Measurements from ENCODE around the gene CAVIN3.

Gene CAVIN3

DNA sequence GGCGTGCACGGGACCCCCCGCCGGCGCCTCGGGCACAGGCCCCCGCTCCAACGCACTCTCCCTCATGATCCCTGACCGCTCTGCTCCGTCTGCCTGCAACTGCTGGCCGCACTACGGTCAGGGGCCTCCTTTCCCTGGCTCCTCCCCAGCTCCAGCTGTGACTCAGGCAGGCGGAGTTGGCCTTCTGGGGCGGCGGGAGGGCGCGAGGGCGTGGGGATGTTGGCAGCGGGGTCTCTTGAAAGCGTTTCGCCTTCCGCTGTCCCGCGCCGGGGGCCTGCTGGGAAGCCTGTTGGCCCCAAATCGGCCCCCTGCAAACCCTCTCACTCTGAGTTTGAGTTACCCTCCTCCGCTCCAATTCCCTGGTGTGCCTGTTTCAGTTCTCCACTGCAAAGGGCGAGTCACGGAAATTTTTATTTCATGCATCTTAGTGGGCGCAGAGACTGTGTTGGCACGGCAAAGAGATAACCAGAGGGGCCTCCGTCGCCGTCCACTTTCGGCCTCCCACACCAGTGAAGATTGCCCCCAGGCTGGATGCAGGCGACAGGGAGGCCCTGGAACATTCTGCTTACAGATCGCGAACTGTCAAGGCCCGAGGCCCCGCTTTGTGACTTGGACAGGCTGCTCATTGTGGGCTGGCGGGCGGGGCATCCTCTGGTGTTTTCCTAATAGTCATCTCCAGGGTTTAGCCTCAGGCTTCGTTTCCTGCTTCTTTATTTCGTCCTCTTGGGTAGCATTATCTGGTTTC, at the start of gene CAVIN3:
Gene CAVIN3 (minus strand): TSS at position 91 of the 745 bp plus-strand sequence. CDS start 25 bp downstream, at position 66.
- DNase-seq = peak; percentile 87

GRCh38 chr11:6365659-6366058, 45.4 kb upstream of the CAVIN3 start:
- DNase-seq = no peak

DNA sequence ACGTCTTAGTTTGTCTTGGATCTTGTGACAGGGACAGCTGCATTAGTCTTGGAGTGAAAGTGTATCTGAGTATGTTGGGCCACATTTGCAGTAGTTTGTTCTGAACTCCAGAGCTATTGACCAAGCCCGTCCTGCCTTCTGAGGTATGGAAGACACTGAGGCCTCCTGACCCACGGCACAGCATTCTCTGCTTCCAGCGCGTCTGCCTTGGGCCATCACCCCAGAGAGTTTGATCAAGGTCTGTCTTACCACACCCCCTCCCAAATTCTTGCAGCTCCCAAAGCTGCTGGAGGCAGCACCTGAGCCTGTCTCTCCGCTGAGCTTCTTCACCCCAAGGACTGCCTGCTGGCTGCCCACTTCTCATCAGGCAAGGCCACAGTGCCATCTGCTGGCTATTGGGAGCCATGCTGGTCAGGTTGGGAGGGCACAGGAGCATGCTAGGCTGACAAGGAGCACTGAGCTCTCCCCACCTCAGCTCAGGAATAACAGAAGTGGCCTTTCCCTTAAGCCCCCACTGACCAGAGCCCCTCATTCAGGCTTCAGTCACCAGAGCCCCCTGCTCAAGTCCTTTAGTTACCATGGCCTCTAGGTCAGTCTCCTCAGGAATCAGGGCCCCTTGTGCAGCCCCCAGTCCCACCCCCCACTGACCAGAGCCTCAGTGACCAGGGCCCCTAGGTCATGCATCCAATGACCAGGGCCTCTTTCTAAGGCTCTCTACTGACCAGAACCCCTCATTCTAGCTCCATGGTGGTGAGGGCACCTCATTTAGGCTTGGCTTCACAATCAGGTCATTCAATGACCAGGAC, 42.8 kb upstream of the CAVIN3 start:
- DNase-seq = peak; percentile 71

GRCh38 chr11:6362185-6362872, 42.0 kb upstream of the CAVIN3 start:
- DNase-seq = no peak

GRCh38 chr11:6360183-6360582, 39.9 kb upstream of the CAVIN3 start:
- no peak for DNase-seq

GRCh38 chr11:6357222-6357621, 36.9 kb upstream of the CAVIN3 start:
- peak; percentile 81 for DNase-seq

GRCh38 chr11:6356503-6357055, 36.3 kb upstream of the CAVIN3 start:
- DNase-seq = no peak

DNA sequence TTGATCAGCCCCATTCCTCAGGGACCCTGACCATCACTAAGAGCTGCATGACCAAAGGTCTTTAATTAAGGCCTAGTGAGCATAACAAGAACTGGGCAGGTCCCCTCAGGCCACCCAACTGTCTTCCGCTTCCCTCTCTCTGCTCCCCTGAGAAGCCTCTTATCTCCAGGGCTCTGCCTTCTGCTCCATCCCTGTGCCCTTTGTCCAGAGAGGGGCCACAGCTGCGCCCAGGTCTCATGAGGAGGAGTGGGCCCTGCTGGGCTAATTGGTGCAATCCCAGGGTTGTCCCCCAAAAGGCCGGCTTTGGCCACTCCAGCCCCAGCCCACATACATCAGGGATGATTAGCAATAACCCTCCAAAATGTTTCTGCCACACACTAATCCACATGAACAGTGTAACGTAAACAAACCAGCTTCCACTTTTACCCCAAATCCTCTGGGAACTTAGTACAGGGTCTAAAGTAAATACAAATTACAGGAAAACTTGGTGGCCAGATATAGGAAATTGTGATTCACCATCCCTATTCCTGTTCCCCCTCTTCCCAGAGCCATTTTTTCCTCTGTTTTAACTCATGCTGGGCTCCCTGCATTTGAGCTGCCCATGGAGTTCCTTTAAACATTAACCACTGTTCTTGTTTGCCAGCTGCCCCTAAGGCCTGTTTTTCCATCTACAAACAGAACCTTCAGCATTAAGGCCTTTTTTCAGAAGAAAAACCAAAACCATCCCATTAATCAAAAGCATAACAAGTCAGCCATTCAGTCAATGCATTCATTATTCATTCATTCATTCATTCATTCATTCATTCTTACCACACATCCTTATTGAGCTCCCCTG, 34.6 kb upstream of the CAVIN3 start:
- peak; percentile 38 for DNase-seq

DNA sequence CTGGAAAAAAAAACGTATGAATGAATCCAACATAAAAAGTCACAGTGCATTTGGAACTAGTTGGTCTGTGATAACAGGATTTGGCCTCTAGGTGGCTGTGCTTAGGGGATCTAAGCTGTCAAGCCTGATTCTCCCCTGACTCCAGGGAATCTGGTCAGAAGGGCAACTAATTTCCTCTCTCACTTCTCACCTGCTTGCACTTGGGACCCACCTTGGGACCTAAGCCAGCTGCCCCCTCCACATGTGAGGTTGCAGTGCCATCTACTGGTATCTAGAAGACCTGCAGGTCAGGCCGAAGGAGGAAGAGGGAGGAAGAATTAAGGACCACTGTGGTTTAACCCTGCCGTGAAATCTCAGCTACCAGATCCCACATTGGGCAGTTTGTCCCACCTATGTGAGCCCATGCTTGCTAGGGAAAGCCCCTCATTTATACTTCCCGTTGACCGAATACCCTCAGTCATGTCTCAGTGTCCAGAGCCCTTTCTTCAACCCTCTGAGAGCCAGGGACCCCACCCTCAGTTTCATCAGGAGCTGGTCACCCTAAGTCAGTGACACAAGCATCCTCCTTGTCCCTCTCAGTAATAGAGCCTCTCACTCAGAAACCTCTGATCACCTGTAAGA, 33.2 kb upstream of the CAVIN3 start:
- peak; percentile 34 for DNase-seq

GRCh38 chr11:6351782-6352382, 31.6 kb upstream of the CAVIN3 start:
- no peak for DNase-seq

DNA sequence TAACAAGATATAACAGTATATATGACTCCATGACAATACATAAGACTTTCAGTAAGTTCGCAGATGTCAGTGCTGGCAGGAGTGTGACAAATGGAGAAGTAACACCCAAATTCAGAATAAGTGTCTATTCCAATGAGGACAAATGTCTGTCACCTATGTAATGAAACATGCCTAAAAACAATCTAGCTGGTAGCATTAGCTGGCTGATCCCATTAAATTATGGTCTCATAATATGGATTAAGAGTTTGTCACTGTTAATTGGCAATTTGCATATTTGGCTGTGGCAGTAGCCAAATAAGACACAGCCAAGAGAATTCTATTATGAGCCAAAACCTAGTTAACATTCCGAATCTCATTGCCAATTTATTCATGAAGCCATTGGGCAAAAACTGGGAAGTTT, 30.2 kb upstream of the CAVIN3 start:
- DNase-seq = no peak

DNA sequence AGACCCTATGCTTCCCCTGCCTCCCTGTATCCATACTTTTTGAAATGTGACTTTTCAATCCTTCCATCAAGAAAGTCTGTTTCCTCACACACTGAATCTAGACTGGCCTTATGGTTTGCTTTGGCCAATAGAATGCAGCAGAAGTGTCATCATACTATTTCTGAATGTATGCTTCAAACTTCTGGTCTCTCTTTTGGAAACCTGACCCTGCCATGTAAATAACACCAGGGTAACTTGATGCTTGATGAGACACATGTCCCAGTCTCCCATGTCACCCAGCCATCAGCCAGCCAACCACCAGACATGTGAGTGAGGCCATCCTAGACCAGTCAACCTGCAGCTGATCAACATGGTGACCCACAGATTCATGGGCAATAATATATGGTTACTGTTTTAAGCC, 29.7 kb upstream of the CAVIN3 start:
- DNase-seq = no peak

GRCh38 chr11:6345366-6345765, 25.1 kb upstream of the CAVIN3 start:
- no peak for DNase-seq

GRCh38 chr11:6336293-6336692, 16.0 kb upstream of the CAVIN3 start:
- no peak for DNase-seq

DNA sequence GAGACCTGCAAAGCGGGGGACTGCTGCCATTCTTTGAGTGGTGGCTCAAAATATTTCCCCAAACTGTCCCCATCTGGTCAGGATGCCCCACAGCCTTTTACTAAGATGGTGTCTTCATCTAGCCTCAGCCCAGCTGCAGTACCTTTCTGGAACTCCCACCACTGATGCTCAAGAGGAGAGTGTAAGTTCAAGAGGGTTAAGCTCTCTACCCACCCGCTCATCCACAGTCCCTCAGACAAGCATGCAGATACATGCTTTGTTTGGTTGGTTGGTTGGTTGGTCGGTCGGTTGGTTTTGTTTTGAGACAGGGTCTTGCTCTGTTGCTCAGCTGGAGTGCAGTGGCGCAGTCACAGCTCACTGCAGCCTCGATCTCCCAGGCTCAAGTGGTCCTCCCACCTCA, 14.5 kb upstream of the CAVIN3 start:
- DNase-seq = no peak

GRCh38 chr11:6333095-6333494, 12.8 kb upstream of the CAVIN3 start:
- DNase-seq = no peak

GRCh38 chr11:6332066-6332465, 11.8 kb upstream of the CAVIN3 start:
- DNase-seq = no peak

- no peak for DNase-seq
These were observed 8.0 kb upstream of the CAVIN3 start for GRCh38 chr11:6328321-6328720.

GRCh38 chr11:6327806-6328205, 7.5 kb upstream of the CAVIN3 start:
- no peak for DNase-seq

- DNase-seq = no peak
These were observed 6.7 kb upstream of the CAVIN3 start for GRCh38 chr11:6326985-6327384.

- no peak for DNase-seq
These were observed 6.0 kb upstream of the CAVIN3 start for GRCh38 chr11:6326303-6326702.
